ENCODE data around the gene ZFP36.

ZFP36 gene

DNA sequence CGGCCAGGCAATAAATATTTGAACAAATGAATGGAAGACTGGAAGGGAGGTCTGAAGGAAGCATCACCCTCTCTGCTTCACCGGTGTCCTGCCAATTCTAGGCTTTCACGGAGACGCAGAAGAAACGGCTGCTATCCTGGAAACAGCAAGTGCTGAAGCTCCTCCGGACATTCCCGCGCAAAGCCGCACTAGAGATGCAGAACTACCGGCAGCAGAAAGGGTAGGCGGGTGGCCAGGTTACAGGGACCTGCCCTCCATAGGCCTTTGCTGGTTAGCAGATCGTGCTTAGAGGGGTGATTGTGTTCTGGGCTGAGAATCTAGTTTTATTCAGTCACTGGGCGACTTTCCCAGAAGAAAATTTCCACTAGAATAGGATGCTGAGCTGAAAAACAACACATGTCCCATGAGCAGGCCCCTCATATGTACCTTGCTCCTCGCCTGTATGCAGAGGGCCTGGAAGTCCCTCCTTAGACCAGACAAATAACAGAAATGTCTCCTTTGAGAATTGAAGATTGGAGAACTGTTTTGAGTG, 26.7 kb upstream of the ZFP36 start:
- Histone ChIP-seq H3K4me1 (ENCODE audit: insufficient read depth, insufficient read length) (no peaks in the 10 kb centered on the region), H3K27me3 (ENCODE audit: insufficient read depth, insufficient read length) (no peaks in the 10 kb centered on the region), H3K9ac (ENCODE audit: insufficient read length, low read depth) (no peak overlapping the region), H3K4me3 (ENCODE audit: insufficient read length, low read depth) (no peak overlapping the region), H3K36me3 (ENCODE audit: insufficient read depth, insufficient read length, low read length) (peaks cover 87% of the 10 kb centered on the region), H3K9me3 (ENCODE audit: insufficient read depth, low read length) (no peaks in the 10 kb centered on the region)
- TF ChIP-seq ZNF274 (IDR thresholded peaks at IDR 0.05; ENCODE audit: low read depth, low read length): no peak
- TF ChIP-seq YY1 (IDR thresholded peaks at IDR 0.05; ENCODE audit: insufficient read depth, insufficient read length): no peak
- no peak for TF ChIP-seq SUZ12 (IDR thresholded peaks at IDR 0.05; ENCODE audit: extremely low read depth, insufficient read depth, insufficient read length)
- no peak for DNase-seq (ENCODE audit: low read depth, low spot score)

DNA sequence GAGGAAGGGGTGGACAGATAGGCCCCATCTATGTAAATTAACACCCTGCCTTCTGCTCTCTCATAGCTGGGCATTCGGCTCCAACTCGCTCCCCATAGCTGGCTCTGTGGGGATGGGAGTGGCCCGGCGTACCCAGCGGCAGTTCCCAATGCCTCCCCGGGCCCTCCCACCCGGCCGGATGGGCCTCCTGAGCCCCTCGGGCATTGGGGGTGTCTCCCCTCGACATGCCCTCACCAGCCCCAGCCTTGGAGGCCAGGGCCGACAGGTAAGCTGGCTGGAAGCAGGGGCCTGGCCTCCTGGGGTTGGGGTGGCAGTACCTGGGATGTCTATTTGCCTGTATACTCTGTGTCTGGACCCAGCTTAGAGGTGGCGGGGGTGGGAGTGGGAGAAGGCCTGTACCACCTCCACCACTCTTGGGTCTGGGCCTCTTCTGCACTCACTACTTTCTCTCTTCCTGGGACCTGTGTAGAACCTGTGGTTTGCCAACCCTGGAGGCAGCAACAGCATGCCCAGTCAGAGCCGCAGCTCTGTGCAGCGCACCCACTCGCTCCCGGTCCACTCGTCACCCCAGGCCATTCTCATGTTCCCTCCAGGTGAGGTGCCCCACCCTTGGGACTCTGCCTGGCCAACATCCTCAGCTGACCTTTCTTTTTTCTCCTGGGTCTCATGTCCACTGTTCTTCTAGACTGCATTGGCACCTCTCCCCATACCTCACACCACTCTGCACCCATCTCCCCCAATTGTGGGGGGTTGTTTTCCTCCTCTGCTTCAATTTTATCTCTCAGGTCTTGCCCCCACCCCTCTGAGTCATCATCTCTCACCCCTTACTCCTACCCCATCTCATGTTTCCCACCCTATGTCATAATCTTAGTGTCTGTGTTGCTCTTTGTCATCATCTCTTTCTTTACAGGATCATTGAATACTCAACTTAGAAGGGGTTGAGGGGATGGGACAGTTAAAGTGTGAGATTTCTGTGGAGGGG, 25.8 kb upstream of the ZFP36 start:
- DNase-seq (ENCODE audit: low read depth, low spot score): no peak
- no peak overlapping the region for H3K4me3 ChIP-seq (ENCODE audit: insufficient read length, low read depth)
- peaks cover 3% of the 10 kb centered on the region for H3K4me1 ChIP-seq (ENCODE audit: insufficient read depth, insufficient read length)
- no peak overlapping the region for H3K9ac ChIP-seq (ENCODE audit: insufficient read length, low read depth)
- TF ChIP-seq YY1 (IDR thresholded peaks at IDR 0.05; ENCODE audit: insufficient read depth, insufficient read length) (no peak), ZNF274 (IDR thresholded peaks at IDR 0.05; ENCODE audit: low read depth, low read length) (no peak), SUZ12 (IDR thresholded peaks at IDR 0.05; ENCODE audit: extremely low read depth, insufficient read depth, insufficient read length) (no peak)
- H3K36me3 ChIP-seq (ENCODE audit: insufficient read depth, insufficient read length, low read length): peaks cover 86% of the 10 kb centered on the region
- H3K9me3 ChIP-seq (ENCODE audit: insufficient read depth, low read length): no peaks in the 10 kb centered on the region
- H3K27me3 ChIP-seq (ENCODE audit: insufficient read depth, insufficient read length): no peaks in the 10 kb centered on the region

DNA sequence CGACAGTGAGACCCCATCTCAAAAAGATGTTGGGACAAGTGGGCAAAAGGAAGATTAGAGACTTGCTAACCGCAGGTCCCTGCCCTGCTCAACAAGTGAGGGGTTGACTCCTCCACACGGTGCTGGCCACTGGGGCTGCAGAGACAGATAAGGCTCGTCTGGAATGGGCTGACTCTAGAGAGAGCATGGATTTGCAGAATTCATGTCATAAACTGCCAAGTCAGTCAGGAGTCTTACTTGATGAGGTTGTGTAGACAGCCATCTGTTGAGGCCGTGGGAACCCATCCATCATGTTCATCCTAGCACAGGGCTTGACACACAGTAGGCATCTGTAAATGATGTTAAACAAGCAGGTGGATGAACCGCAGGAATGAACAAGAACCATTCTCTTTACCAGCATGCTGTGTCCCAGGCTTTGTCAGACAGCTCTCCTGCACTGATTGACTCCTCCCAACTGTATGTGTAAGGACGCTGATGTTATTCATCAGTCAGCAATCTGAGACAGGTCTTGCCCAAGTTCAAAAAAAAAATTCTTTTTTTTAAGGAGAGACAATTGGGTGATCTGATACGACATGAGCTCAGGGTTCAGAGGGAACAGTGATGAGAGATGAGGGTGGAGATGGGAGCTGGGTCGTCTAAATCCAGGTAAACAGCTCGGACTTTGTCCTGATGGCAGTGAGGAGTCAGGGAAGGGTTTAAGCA, 24.6 kb upstream of the ZFP36 start:
- H3K27me3 ChIP-seq (ENCODE audit: insufficient read depth, insufficient read length): no peaks in the 10 kb centered on the region
- no peak for TF ChIP-seq YY1 (IDR thresholded peaks at IDR 0.05; ENCODE audit: insufficient read depth, insufficient read length)
- no peak for TF ChIP-seq ZNF274 (IDR thresholded peaks at IDR 0.05; ENCODE audit: low read depth, low read length)
- no peak for TF ChIP-seq SUZ12 (IDR thresholded peaks at IDR 0.05; ENCODE audit: extremely low read depth, insufficient read depth, insufficient read length)
- H3K36me3 ChIP-seq (ENCODE audit: insufficient read depth, insufficient read length, low read length): peaks cover 86% of the 10 kb centered on the region
- H3K9me3 ChIP-seq (ENCODE audit: insufficient read depth, low read length): no peaks in the 10 kb centered on the region
- H3K9ac ChIP-seq (ENCODE audit: insufficient read length, low read depth): no peak overlapping the region
- H3K4me3 ChIP-seq (ENCODE audit: insufficient read length, low read depth): no peak overlapping the region
- H3K4me1 ChIP-seq (ENCODE audit: insufficient read depth, insufficient read length): peaks cover 3% of the 10 kb centered on the region
- no peak for DNase-seq (ENCODE audit: low read depth, low spot score)

DNA sequence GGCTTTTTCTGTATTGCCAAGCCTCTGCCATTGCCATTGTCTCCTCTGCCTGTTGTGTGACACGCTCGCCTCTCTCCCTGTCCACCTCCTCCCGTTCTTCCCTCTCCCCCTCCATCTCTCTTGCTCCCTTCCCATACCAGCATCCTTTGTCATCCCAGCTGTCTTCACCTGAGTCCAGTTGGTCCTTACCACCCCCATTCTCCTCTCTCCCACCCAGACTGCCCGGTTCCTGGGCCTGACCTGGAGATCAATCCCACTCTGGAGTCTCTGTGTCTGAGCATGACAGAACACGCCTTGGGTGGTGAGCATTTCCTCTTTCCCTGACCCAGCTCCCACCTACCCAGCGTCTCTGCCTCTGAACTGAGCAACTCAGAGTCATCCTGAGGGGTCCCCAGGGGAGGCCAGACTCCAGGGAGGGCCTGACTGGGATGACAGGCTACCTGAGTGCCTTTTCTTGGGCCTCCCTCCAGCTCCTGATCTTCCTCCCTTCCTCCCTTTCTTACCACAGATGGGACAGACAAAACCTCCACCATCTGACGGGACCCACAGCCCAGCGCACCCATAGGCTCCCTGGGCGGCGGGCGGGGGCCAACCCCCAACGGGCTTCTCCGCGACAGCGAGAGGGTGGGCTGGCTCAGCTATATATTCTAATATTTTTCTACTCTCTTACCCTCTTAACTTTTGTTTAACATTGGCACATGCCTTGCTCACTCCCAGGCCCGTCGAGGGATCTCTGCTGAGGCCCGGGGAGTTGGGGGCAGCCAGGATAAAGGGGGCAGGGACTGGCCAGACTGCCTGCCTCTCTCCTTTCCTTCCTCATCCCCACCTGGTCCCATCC, 23.4 kb upstream of the ZFP36 start:
- Histone ChIP-seq H3K4me3 (ENCODE audit: insufficient read length, low read depth) (no peak overlapping the region), H3K9me3 (ENCODE audit: insufficient read depth, low read length) (no peaks in the 10 kb centered on the region), H3K36me3 (ENCODE audit: insufficient read depth, insufficient read length, low read length) (peaks cover 84% of the 10 kb centered on the region), H3K4me1 (ENCODE audit: insufficient read depth, insufficient read length) (peaks cover 3% of the 10 kb centered on the region), H3K9ac (ENCODE audit: insufficient read length, low read depth) (no peak overlapping the region), H3K27me3 (ENCODE audit: insufficient read depth, insufficient read length) (no peaks in the 10 kb centered on the region)
- TF ChIP-seq YY1 (IDR thresholded peaks at IDR 0.05; ENCODE audit: insufficient read depth, insufficient read length) (no peak), SUZ12 (IDR thresholded peaks at IDR 0.05; ENCODE audit: extremely low read depth, insufficient read depth, insufficient read length) (no peak), ZNF274 (IDR thresholded peaks at IDR 0.05; ENCODE audit: low read depth, low read length) (no peak)
- no peak for DNase-seq (ENCODE audit: low read depth, low spot score)

DNA sequence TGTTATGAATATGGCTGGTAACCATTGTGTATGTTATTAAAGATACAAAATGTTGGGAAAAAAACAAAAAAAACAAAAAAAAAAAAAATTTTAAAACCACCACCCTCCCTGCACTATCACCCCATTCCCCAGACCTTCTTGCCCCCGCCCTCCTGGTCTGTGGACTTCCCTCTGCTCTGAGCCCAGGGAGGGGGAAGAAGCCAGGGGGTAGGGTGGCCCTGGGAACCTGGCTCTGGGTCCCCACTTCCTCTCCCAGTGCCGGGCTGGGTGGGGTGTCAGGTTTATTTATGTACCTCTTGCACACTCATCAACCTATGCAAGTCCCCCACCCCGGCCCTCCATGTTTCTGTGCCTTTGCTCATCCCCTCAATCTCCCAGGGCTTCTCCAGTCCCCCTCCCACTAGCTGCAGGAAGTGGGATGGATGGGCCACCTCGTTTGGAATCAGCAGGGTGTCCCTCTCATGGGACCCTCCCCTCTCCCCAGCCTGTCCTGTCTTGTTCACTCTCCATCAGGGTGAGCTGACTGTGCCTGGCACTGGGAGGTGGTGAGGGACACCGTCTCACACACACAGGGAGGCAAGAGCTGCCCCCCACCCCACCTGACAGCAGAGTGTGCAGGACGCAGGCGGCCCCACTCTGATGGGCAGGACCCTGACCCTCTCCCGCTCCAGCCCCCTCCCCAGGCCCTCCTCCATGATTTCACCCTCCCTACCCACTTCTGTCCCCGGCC, 21.6 kb upstream of the ZFP36 start:
- H3K36me3 ChIP-seq (ENCODE audit: insufficient read depth, insufficient read length, low read length): peaks cover 86% of the 10 kb centered on the region
- no peak overlapping the region for H3K9ac ChIP-seq (ENCODE audit: insufficient read length, low read depth)
- no peak overlapping the region for H3K4me3 ChIP-seq (ENCODE audit: insufficient read length, low read depth)
- H3K27me3 ChIP-seq (ENCODE audit: insufficient read depth, insufficient read length): no peaks in the 10 kb centered on the region
- H3K9me3 ChIP-seq (ENCODE audit: insufficient read depth, low read length): no peaks in the 10 kb centered on the region
- H3K4me1 ChIP-seq (ENCODE audit: insufficient read depth, insufficient read length): peaks cover 3% of the 10 kb centered on the region
- TF ChIP-seq ZNF274 (IDR thresholded peaks at IDR 0.05; ENCODE audit: low read depth, low read length) (no peak), YY1 (IDR thresholded peaks at IDR 0.05; ENCODE audit: insufficient read depth, insufficient read length) (no peak), SUZ12 (IDR thresholded peaks at IDR 0.05; ENCODE audit: extremely low read depth, insufficient read depth, insufficient read length) (no peak)
- no peak for DNase-seq (ENCODE audit: low read depth, low spot score)
